Measurements from ENCODE around the gene PDE7B.
"Not testable (repeated sequence)": the region's sequence is repeated elsewhere in the genome, so short reads cannot be mapped to it uniquely, and the experiment has no call there.

Gene PDE7B

DNA sequence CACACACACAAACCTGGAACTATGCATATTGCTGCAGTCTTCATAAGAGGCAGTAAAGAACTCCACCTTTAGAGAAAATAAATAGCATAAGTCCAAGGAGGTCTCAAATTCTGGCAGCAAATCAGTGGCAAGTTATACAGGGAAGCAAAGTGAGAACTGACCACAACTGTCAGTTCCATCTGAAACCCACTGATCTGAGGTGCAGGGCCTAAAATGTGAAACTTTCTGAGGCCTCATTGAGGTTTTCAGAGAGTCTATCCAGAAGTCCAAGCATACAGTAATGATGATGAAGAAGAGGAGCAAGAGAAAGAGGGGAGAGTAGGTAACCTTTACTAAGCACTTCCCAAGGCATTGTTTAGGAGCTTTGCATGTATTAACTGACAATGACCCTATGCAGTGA lies 362.4 kb downstream of the PDE7B start:
- TF ChIP-seq POLR2AphosphoS5 (IDR thresholded peaks at IDR 0.05; ENCODE audit: low read depth), result no peak
- TF ChIP-seq, protein P1, sequence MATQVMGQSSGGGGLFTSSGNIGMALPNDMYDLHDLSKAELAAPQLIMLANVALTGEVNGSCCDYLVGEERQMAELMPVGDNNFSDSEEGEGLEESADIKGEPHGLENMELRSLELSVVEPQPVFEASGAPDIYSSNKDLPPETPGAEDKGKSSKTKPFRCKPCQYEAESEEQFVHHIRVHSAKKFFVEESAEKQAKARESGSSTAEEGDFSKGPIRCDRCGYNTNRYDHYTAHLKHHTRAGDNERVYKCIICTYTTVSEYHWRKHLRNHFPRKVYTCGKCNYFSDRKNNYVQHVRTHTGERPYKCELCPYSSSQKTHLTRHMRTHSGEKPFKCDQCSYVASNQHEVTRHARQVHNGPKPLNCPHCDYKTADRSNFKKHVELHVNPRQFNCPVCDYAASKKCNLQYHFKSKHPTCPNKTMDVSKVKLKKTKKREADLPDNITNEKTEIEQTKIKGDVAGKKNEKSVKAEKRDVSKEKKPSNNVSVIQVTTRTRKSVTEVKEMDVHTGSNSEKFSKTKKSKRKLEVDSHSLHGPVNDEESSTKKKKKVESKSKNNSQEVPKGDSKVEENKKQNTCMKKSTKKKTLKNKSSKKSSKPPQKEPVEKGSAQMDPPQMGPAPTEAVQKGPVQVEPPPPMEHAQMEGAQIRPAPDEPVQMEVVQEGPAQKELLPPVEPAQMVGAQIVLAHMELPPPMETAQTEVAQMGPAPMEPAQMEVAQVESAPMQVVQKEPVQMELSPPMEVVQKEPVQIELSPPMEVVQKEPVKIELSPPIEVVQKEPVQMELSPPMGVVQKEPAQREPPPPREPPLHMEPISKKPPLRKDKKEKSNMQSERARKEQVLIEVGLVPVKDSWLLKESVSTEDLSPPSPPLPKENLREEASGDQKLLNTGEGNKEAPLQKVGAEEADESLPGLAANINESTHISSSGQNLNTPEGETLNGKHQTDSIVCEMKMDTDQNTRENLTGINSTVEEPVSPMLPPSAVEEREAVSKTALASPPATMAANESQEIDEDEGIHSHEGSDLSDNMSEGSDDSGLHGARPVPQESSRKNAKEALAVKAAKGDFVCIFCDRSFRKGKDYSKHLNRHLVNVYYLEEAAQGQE (IDR thresholded peaks at IDR 0.05; ENCODE audit: insufficient replicate concordance, low read depth), result no peak
- no peak for TF ChIP-seq GABPA (IDR thresholded peaks at IDR 0.05; ENCODE audit: low read depth)
- no peak for TF ChIP-seq SPI1 (IDR thresholded peaks at IDR 0.05; ENCODE audit: borderline replicate concordance, low read depth)
- TF ChIP-seq, protein P2, sequence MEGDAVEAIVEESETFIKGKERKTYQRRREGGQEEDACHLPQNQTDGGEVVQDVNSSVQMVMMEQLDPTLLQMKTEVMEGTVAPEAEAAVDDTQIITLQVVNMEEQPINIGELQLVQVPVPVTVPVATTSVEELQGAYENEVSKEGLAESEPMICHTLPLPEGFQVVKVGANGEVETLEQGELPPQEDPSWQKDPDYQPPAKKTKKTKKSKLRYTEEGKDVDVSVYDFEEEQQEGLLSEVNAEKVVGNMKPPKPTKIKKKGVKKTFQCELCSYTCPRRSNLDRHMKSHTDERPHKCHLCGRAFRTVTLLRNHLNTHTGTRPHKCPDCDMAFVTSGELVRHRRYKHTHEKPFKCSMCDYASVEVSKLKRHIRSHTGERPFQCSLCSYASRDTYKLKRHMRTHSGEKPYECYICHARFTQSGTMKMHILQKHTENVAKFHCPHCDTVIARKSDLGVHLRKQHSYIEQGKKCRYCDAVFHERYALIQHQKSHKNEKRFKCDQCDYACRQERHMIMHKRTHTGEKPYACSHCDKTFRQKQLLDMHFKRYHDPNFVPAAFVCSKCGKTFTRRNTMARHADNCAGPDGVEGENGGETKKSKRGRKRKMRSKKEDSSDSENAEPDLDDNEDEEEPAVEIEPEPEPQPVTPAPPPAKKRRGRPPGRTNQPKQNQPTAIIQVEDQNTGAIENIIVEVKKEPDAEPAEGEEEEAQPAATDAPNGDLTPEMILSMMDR (IDR thresholded peaks at IDR 0.05; ENCODE audit: insufficient read depth, low read length), result no peak
- no peak overlapping the region for H3K4me3 ChIP-seq (replicated peaks; ENCODE audit: insufficient read depth, low read length)
- H3K27ac ChIP-seq (replicated peaks), result no peak overlapping the region
- no peak for DNase-seq (ENCODE audit: low read depth in 1 of 2, low spot score in 1 of 2)
- H3K27me3 ChIP-seq (ENCODE audit: insufficient read depth, poor library complexity, severe bottlenecking), result no peaks in the 10 kb centered on the region

DNA sequence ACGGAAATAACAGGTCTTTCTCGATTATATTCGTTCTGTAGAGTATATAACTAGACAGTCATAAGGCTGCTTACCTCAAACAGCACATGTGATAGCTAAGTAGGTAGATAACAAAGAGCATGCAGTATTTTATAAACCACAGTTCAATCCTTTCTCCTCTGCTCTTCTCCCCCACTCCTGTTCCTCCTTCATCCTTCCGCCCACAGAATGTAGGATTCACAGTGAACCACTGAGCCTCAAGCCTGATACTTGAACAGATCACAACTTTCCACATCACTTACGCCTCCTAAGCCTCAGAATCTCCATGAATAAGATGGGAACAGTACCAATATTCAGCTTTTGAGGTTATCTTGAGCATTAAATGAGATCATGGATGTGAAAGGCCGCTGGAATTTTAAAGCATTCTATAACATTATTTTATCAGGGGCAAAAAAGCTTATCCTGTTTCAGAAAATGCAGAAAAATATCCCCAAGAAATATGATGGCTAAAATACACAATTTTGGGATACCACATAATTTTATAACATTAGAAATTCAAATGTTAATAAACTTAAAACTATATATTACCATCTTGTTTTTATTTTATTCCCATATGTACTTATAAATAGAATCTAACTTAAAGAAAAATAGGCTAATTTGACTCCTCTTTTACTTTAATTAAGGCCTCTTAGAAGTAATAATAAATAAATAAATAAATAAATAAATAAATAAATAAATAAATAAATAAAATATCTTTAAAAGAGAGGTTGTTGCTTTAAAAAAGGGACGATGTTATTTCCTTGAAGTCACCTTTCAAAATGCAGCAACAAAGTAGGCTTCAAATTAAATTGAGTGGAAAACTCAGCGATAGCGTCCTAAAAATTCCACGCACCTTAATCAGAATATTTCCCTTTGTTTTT lies 365.3 kb downstream of the PDE7B start:
- H3K27ac ChIP-seq (replicated peaks), result no peak overlapping the region
- TF ChIP-seq, protein P2 (IDR thresholded peaks at IDR 0.05; ENCODE audit: insufficient read depth, low read length), result no peak
- TF ChIP-seq GABPA (IDR thresholded peaks at IDR 0.05; ENCODE audit: low read depth) (no peak), POLR2AphosphoS5 (IDR thresholded peaks at IDR 0.05; ENCODE audit: low read depth) (no peak), SPI1 (IDR thresholded peaks at IDR 0.05; ENCODE audit: borderline replicate concordance, low read depth) (no peak)
- TF ChIP-seq, protein P1 (IDR thresholded peaks at IDR 0.05; ENCODE audit: insufficient replicate concordance, low read depth), result no peak
- no peak overlapping the region for H3K4me3 ChIP-seq (replicated peaks; ENCODE audit: insufficient read depth, low read length)
- DNase-seq (ENCODE audit: low read depth in 1 of 2, low spot score in 1 of 2), result no peak
- H3K27me3 ChIP-seq (ENCODE audit: insufficient read depth, poor library complexity, severe bottlenecking), result no peaks in the 10 kb centered on the region

DNA sequence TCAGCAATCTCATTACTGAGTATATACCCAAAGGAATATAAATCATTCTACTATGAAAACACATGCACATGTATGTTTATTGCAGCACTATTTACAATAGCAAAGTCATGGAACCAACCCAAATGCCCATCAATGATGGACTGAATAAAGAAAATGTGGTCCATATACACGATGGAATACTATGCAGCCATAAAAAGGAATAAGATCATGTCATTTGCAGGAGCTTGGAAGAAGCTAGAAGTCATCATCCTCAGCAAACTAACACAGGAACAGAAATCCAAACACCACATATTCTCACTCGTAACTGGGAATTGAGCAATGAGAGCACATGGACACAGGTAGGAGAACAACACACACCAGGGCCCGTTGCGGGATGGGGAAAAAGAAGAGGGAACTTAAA lies 373.5 kb downstream of the PDE7B start:
- not testable (repeated sequence) for H3K4me3 ChIP-seq (replicated peaks; ENCODE audit: insufficient read depth, low read length); H3K27ac ChIP-seq (replicated peaks); H3K27me3 ChIP-seq (ENCODE audit: insufficient read depth, poor library complexity, severe bottlenecking); DNase-seq (ENCODE audit: low read depth in 1 of 2, low spot score in 1 of 2)

DNA sequence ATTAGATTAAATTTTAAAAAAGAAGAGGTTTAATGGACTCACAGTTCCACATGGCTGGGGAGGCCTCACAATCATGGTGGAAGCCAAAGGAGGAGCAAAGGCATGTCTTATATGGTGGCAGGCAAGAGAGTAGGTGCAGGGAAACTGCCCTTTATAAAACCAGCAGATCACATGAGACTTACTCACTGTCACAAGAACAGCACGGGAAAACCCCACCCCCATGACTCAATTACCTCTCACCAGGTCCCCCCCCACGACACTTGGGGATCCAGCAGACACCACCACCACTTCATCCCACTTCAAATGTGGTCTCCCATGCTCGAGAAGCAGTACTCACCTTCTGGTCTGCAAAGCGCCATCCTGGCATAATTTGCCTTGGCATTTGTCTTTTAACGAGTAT lies 374.0 kb downstream of the PDE7B start:
- Histone ChIP-seq H3K4me3 (replicated peaks; ENCODE audit: insufficient read depth, low read length) (no peak overlapping the region), H3K27me3 (ENCODE audit: insufficient read depth, poor library complexity, severe bottlenecking) (no peaks in the 10 kb centered on the region), H3K27ac (replicated peaks) (no peak overlapping the region)
- TF ChIP-seq SPI1 (IDR thresholded peaks at IDR 0.05; ENCODE audit: borderline replicate concordance, low read depth) (no peak), GABPA (IDR thresholded peaks at IDR 0.05; ENCODE audit: low read depth) (no peak), POLR2AphosphoS5 (IDR thresholded peaks at IDR 0.05; ENCODE audit: low read depth) (no peak)
- TF ChIP-seq, protein P1 (IDR thresholded peaks at IDR 0.05; ENCODE audit: insufficient replicate concordance, low read depth), result no peak
- TF ChIP-seq, protein P2 (IDR thresholded peaks at IDR 0.05; ENCODE audit: insufficient read depth, low read length), result no peak
- DNase-seq (ENCODE audit: low read depth in 1 of 2, low spot score in 1 of 2), result no peak
